GM23338 (cell line): ENCODE results near the gene CAMP. TPM values are rescaled to one million over a fixed set of nuclear protein-coding genes. Genes with fewer than 3 reads are reported as not detected.

Source experiments
- ATAC-seq: fragments of 200-7000 bp; cut with Tn5 transposase; 3 replicates; pipeline ENCODE4 v1.9.1; 2020
- DNase-seq: peaks from one replicate; pipeline ENCODE4 v3.0.0-alpha.2; 2015; ENCODE audit warnings: low spot score
- H2AFZ ChIP-seq: fragments of 200-600 bp; sonication (generic); 2 replicates; pipeline ENCODE4 v1.8.0; 2016; ENCODE audit warnings: antibody characterized with exemption, mild to moderate bottlenecking, moderate library complexity
- H3F3A ChIP-seq: fragments of 200-600 bp; sonication (generic); replicated peaks from 2 replicates; pipeline ENCODE4 v1.8.0; 2017; ENCODE audit warnings: antibody characterized with exemption, mixed run types, low read depth
- H3K27ac ChIP-seq: fragments of 200-600 bp; sonication (generic); 2 replicates; pipeline ENCODE4 v1.6.1; 2016; ENCODE audit warnings: low read depth
- H3K27me3 ChIP-seq: fragments of 200-600 bp; sonication (generic); 2 replicates; pipeline ENCODE4 v1.8.0; 2016; ENCODE audit warnings: mild to moderate bottlenecking, mixed run types, moderate library complexity; ENCODE audit not compliant: insufficient read depth
- H3K36me3 ChIP-seq: fragments of 200-600 bp; sonication (generic); 2 replicates; pipeline ENCODE4 v1.8.0; 2016; ENCODE audit warnings: mild to moderate bottlenecking; ENCODE audit not compliant: insufficient read depth
- H3K4me1 ChIP-seq: fragments of 200-600 bp; sonication (generic); 2 replicates; pipeline ENCODE4 v1.8.0; 2016; ENCODE audit warnings: mild to moderate bottlenecking, moderate library complexity; ENCODE audit not compliant: insufficient read depth
- H3K4me2 ChIP-seq: fragments of 200-600 bp; sonication (generic); 2 replicates; pipeline ENCODE4 v1.7.1; 2017; ENCODE audit warnings: mixed run types
- H3K4me3 ChIP-seq: fragments of 200-600 bp; sonication (generic); 2 replicates; pipeline ENCODE4 v1.6.1; 2016; ENCODE audit warnings: mixed run types
- H3K79me2 ChIP-seq: fragments of 200-600 bp; sonication (generic); replicated peaks from 2 replicates; pipeline ENCODE4 v1.8.0; 2017; ENCODE audit warnings: mild to moderate bottlenecking; ENCODE audit not compliant: insufficient read depth
- H3K9me2 ChIP-seq: fragments of 200-600 bp; sonication (generic); 2 replicates; pipeline ENCODE4 v1.8.0; 2017; ENCODE audit not compliant: insufficient read depth
- H4K20me1 ChIP-seq: fragments of 200-600 bp; sonication (generic); replicated peaks from 2 replicates; pipeline ENCODE4 v1.8.0; 2017; ENCODE audit warnings: mild to moderate bottlenecking; ENCODE audit not compliant: insufficient read depth
- H3K27ac Mint-ChIP-seq: 2 replicates; pipeline ENCODE4 v1.8.0; 2020; ENCODE audit warnings: inconsistent platforms, mild to moderate bottlenecking, moderate library complexity, mixed read lengths
- H3K27me3 Mint-ChIP-seq: 3 replicates; pipeline ENCODE4 v1.8.0; 2022; ENCODE audit warnings: low read depth, mild to moderate bottlenecking, moderate library complexity, mixed read lengths, inconsistent platforms; ENCODE audit not compliant: insufficient read depth, poor library complexity
- H3K36me3 Mint-ChIP-seq: 3 replicates; pipeline ENCODE4 v1.8.0; 2021; ENCODE audit warnings: low read depth, mild to moderate bottlenecking, inconsistent platforms, moderate library complexity, mixed read lengths
- H3K4me1 Mint-ChIP-seq: 3 replicates; pipeline ENCODE4 v1.8.0; 2020; ENCODE audit warnings: mild to moderate bottlenecking, inconsistent platforms, mixed read lengths
- H3K4me3 Mint-ChIP-seq: 3 replicates; pipeline ENCODE4 v1.8.0; 2021; ENCODE audit warnings: moderate library complexity, mild to moderate bottlenecking, inconsistent platforms, mixed read lengths
- H3K9me3 Mint-ChIP-seq: 3 replicates; pipeline ENCODE4 v1.8.0; 2020; ENCODE audit warnings: moderate library complexity, mild to moderate bottlenecking, inconsistent platforms, mixed read lengths
- CREB1 ChIP-seq: fragments of 250-450 bp; sonication (Bioruptor Pico); IDR thresholded peaks from 2 replicates; pipeline ENCODE4 v1.5.0; 2020; ENCODE audit warnings: low read depth, mild to moderate bottlenecking, moderate library complexity
- ETS1 ChIP-seq: IDR thresholded peaks from 2 replicates; pipeline ENCODE4 v1.6.1; 2016; ENCODE audit warnings: antibody characterized with exemption
- EZH2 ChIP-seq: fragments of 200-600 bp; sonication (generic); IDR thresholded peaks from one replicate; pipeline ENCODE4 v1.8.0; 2017; ENCODE audit warnings: antibody characterized with exemption, mild to moderate bottlenecking, low read depth; ENCODE audit not compliant: unreplicated experiment
- EZH2phosphoT487 ChIP-seq: fragments of 200-600 bp; sonication (generic); IDR thresholded peaks from one replicate; pipeline ENCODE4 v1.8.1; 2018; ENCODE audit warnings: antibody characterized with exemption; ENCODE audit not compliant: unreplicated experiment
- JUNB ChIP-seq: IDR thresholded peaks from one replicate; pipeline ENCODE4 v1.6.1; 2016; ENCODE audit warnings: antibody characterized with exemption; ENCODE audit not compliant: unreplicated experiment
- POLR2AphosphoS5 ChIP-seq: IDR thresholded peaks from 2 replicates; pipeline ENCODE4 v1.6.1; 2016; ENCODE audit warnings: antibody characterized with exemption, low read depth
- REST ChIP-seq: IDR thresholded peaks from one replicate; pipeline ENCODE4 v1.6.1; 2018; ENCODE audit warnings: antibody characterized with exemption; ENCODE audit not compliant: unreplicated experiment
- STAT1 ChIP-seq: IDR thresholded peaks from one replicate; pipeline ENCODE4 v1.6.1; 2016; ENCODE audit warnings: antibody characterized with exemption; ENCODE audit not compliant: unreplicated experiment
- ZNF462 ChIP-seq: fragments of 250-450 bp; sonication (Bioruptor Pico); IDR thresholded peaks from 2 replicates; pipeline ENCODE4 v1.5.0; 2020; ENCODE audit warnings: mild to moderate bottlenecking, moderate library complexity
- polyA plus RNA-seq: library from polyadenylated mRNA; unstranded; fragments of >200 nt; fragmentation: Nextera tagmentation; extraction: Ambion mirVana; gene quantifications from 2 replicates; pipeline ENCODE4 v1.2.1, GENCODE V29; 2016
- total RNA-seq: library from RNA; depleted of rRNA; stranded (reverse); fragments of >200 nt; shearing (Covaris generic); gene quantifications from 2 replicates; pipeline ENCODE4 v1.2.3, GENCODE V29; 2014

The CAMP gene
- total and polyA plus RNA-seq, 2 experiments from 2014 or later: not detected

- Histone ChIP-seq H3K4me2 (no peak overlapping the region), H2AFZ (no peak overlapping the region), H3K27me3 (no peaks in the 10 kb centered on the region), H3K36me3 (peaks cover 74% of the 10 kb centered on the region), H3K4me1 (no peaks in the 10 kb centered on the region), H4K20me1 (peaks cover 34% of the 10 kb centered on the region), H3K79me2 (peaks cover 17% of the 10 kb centered on the region), H3F3A (peaks cover 49% of the 10 kb centered on the region), H3K27ac (no peak overlapping the region), H3K9me2 (0 out of 2 replicates have a peak, but pooled peaks cover 4% of the 10 kb centered on the region), H3K4me3 (no peak overlapping the region)
- no peaks in the 10 kb centered on the region; the same call in 2 of the 3 replicates for H3K4me1 Mint-ChIP-seq
- H3K27me3 Mint-ChIP-seq: peaks cover 17% of the 10 kb centered on the region
- DNase-seq: no peak
- ATAC-seq: no peak
- H3K9me3 Mint-ChIP-seq: peaks cover 37% of the 10 kb centered on the region
- H3K4me3 Mint-ChIP-seq: no peak overlapping the region; the same call in 2 of the 3 replicates
- peaks cover 95% of the 10 kb centered on the region for H3K36me3 Mint-ChIP-seq
- no peak overlapping the region for H3K27ac Mint-ChIP-seq
- TF ChIP-seq REST (no peak), EZH2phosphoT487 (no peak), ZNF462 (no peak), ETS1 (no peak), STAT1 (no peak), POLR2AphosphoS5 (no peak; the same call in 1 of the 2 replicates), CREB1 (CRISPR knock-in tag) (no peak), EZH2 (no peak), JUNB (no peak)
These were observed 45.2 kb downstream of the CAMP start for GRCh38 chr3:48268381-48268935.
